ENCODE data around the gene GPR63. TPM values are rescaled to one million over a fixed set of nuclear protein-coding genes. Genes with fewer than 3 reads are reported as not detected.

Gene GPR63
- total and polyA plus RNA-seq, 2 donors (not counting 1 experiment from before 2014, with no cell fraction given): 1.2 to 3.0 TPM

DNA sequence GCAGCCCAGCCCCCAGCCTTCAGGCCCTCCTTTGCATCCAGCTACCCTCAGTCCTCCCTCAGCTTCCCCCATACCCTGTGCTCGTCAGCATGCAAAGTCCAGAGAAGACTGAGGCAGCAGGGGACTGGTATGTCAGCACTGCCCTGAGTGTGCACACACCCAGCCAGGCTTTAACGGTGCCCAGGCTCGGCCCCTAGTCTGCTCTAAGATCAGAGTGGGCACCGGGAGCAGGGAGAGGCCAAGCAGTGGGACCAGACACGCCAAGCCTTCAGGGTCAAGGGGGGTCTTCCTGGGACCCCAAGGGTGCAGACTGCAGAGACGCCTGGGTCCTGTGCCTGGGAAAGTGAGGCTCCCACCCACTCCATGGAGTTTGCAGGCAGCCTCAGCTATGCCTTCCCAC, 74.7 kb downstream of the GPR63 start:
- no peak overlapping the region for H2AFZ ChIP-seq (ENCODE audit: low read length)
- DNase-seq (ENCODE audit: low read depth in 2 of 2): no peak
- H3K27me3 ChIP-seq (ENCODE audit: control insufficient read depth, insufficient read depth, low read length): no peaks in the 10 kb centered on the region
- H3K4me1 ChIP-seq (ENCODE audit: control insufficient read depth, extremely low read depth, insufficient read depth, low read length): no peaks in the 10 kb centered on the region
- no peaks in the 10 kb centered on the region for H3K79me2 ChIP-seq (ENCODE audit: control insufficient read depth, insufficient read depth, low read length)
- H3K36me3 ChIP-seq (ENCODE audit: control insufficient read depth, insufficient read depth, low read length): no peaks in the 10 kb centered on the region
- H3K4me2 ChIP-seq (ENCODE audit: extremely low read depth, insufficient read depth, low read length): no peak overlapping the region
- H3K9ac ChIP-seq (ENCODE audit: insufficient read depth, low read length): no peak overlapping the region
- no peak for TF ChIP-seq EZH2 (IDR thresholded peaks at IDR 0.05; ENCODE audit: low read length, missing control alignments)
- TF ChIP-seq CTCF (conservative IDR thresholded peaks at IDR 0.05 in 1 of 2, IDR thresholded peaks at IDR 0.05 in 1 of 2; ENCODE audit: low read depth in 1 of 2, low read length in 2 of 2): no peak
- no peak overlapping the region for H3K4me3 ChIP-seq (replicated peaks in 1 of 4; ENCODE audit: control extremely low read depth in 1 of 4, insufficient read depth in 1 of 4, low read depth in 3 of 4, low read length in 4 of 4)
- no peaks in the 10 kb centered on the region for H3K9me3 ChIP-seq (ENCODE audit: control insufficient read depth, insufficient read depth, low read depth, low read length)
- no peak overlapping the region for H3K27ac ChIP-seq (ENCODE audit: insufficient read depth, low read length)
- no peaks in the 10 kb centered on the region for H4K20me1 ChIP-seq (ENCODE audit: control insufficient read depth, extremely low read depth, insufficient read depth, low read length)

GRCh38 chr6:96761794-96762193, 75.5 kb downstream of the GPR63 start:
- Histone ChIP-seq H2AFZ (ENCODE audit: low read length) (no peak overlapping the region), H3K9ac (ENCODE audit: insufficient read depth, low read length) (no peak overlapping the region), H3K9me3 (ENCODE audit: control insufficient read depth, insufficient read depth, low read depth, low read length) (no peaks in the 10 kb centered on the region), H3K4me2 (ENCODE audit: extremely low read depth, insufficient read depth, low read length) (no peak overlapping the region), H3K27ac (ENCODE audit: insufficient read depth, low read length) (no peak overlapping the region), H3K27me3 (ENCODE audit: control insufficient read depth, insufficient read depth, low read length) (no peaks in the 10 kb centered on the region), H3K36me3 (ENCODE audit: control insufficient read depth, insufficient read depth, low read length) (no peaks in the 10 kb centered on the region), H4K20me1 (ENCODE audit: control insufficient read depth, extremely low read depth, insufficient read depth, low read length) (no peaks in the 10 kb centered on the region), H3K4me3 (replicated peaks in 1 of 4; ENCODE audit: control extremely low read depth in 1 of 4, insufficient read depth in 1 of 4, low read depth in 3 of 4, low read length in 4 of 4) (no peak overlapping the region), H3K4me1 (ENCODE audit: control insufficient read depth, extremely low read depth, insufficient read depth, low read length) (no peaks in the 10 kb centered on the region), H3K79me2 (ENCODE audit: control insufficient read depth, insufficient read depth, low read length) (no peaks in the 10 kb centered on the region)
- no peak for TF ChIP-seq CTCF (conservative IDR thresholded peaks at IDR 0.05 in 1 of 2, IDR thresholded peaks at IDR 0.05 in 1 of 2; ENCODE audit: low read depth in 1 of 2, low read length in 2 of 2)
- TF ChIP-seq EZH2 (IDR thresholded peaks at IDR 0.05; ENCODE audit: low read length, missing control alignments): no peak
- no peak for DNase-seq (ENCODE audit: low read depth in 2 of 2)

- no peak overlapping the region for H3K27ac ChIP-seq (ENCODE audit: insufficient read depth, low read length)
- no peak overlapping the region for H3K4me2 ChIP-seq (ENCODE audit: extremely low read depth, insufficient read depth, low read length)
- H3K27me3 ChIP-seq (ENCODE audit: control insufficient read depth, insufficient read depth, low read length): no peaks in the 10 kb centered on the region
- TF ChIP-seq EZH2 (IDR thresholded peaks at IDR 0.05; ENCODE audit: low read length, missing control alignments) (no peak), CTCF (conservative IDR thresholded peaks at IDR 0.05 in 1 of 2, IDR thresholded peaks at IDR 0.05 in 1 of 2; ENCODE audit: low read depth in 1 of 2, low read length in 2 of 2) (no peak)
- no peaks in the 10 kb centered on the region for H3K9me3 ChIP-seq (ENCODE audit: control insufficient read depth, insufficient read depth, low read depth, low read length)
- no peak overlapping the region for H3K4me3 ChIP-seq (replicated peaks in 1 of 4; ENCODE audit: control extremely low read depth in 1 of 4, insufficient read depth in 1 of 4, low read depth in 3 of 4, low read length in 4 of 4)
- no peak overlapping the region for H3K9ac ChIP-seq (ENCODE audit: insufficient read depth, low read length)
- H3K4me1 ChIP-seq (ENCODE audit: control insufficient read depth, extremely low read depth, insufficient read depth, low read length): no peaks in the 10 kb centered on the region
- no peaks in the 10 kb centered on the region for H4K20me1 ChIP-seq (ENCODE audit: control insufficient read depth, extremely low read depth, insufficient read depth, low read length)
- H2AFZ ChIP-seq (ENCODE audit: low read length): no peak overlapping the region
- no peaks in the 10 kb centered on the region for H3K79me2 ChIP-seq (ENCODE audit: control insufficient read depth, insufficient read depth, low read length)
- H3K36me3 ChIP-seq (ENCODE audit: control insufficient read depth, insufficient read depth, low read length): no peaks in the 10 kb centered on the region
- DNase-seq (ENCODE audit: low read depth in 2 of 2): no peak
Measured at GRCh38 chr6:96760153-96760687, 77.1 kb downstream of the GPR63 start.

All from fibroblast of lung (primary cell).